Right ventricle myocardium superior (tissue), 1 donor: ENCODE measurements around the gene CSTPP1. TPM values are rescaled to one million over a fixed set of nuclear protein-coding genes. Genes with fewer than 3 reads are reported as not detected.
"Not testable (repeated sequence)": the region's sequence is repeated elsewhere in the genome, so short reads cannot be mapped to it uniquely, and the experiment has no call there.

Source experiments
- ATAC-seq: fragments of 200-7000 bp; cut with Tn5 transposase; one replicate; pipeline ENCODE4 v1.9.1; 2020; ENCODE audit warnings: mild to moderate bottlenecking; ENCODE audit not compliant: poor library complexity
- DNase-seq: peaks from one replicate; pipeline ENCODE4 v3.0.0-alpha.2; 2020
- intact Hi-C: fragments of 100-400 bp; cut with DNase I; formaldehyde crosslinking; loops from one replicate; pipeline ENCODE4 v1.11.2; 2022
- total RNA-seq: library from RNA; stranded (reverse); fragmentation: NEBNext Ultra II Directional; extraction: Animal tissue kit (Norgen Biotek cat#: 25700); gene quantifications from one replicate; pipeline ENCODE4 v1.2.1, GENCODE V29; 2021
- donor health status: DM: no; HTN: yes; CAD: no; lungs with severe emphysema.

CSTPP1 gene
- total RNA-seq, 1 donor from 2014 or later: 10.0 TPM

GRCh38 chr11:46947399-46948077, 11.0 kb downstream of the CSTPP1 start:
- intact Hi-C loops: no loop called here

GRCh38 chr11:46948378-46949131, 12.0 kb downstream of the CSTPP1 start:
- DNase-seq (no peak), ATAC-seq (no peak)
- intact Hi-C loops: no loop called here

More at GRCh38 chr11:46947399-46948077, 11.0 kb downstream of the CSTPP1 start:
- no peak for ATAC-seq
- no peak for DNase-seq

GRCh38 chr11:46949297-46949696, 12.7 kb downstream of the CSTPP1 start:
- intact Hi-C loops: no loop called here

GRCh38 chr11:46951864-46952263, 15.3 kb downstream of the CSTPP1 start:
- ATAC-seq: no peak
- no peak for DNase-seq
- intact Hi-C loops: no loop called here

More at GRCh38 chr11:46949297-46949696, 12.7 kb downstream of the CSTPP1 start:
- DNase-seq (no peak), ATAC-seq (no peak)

GRCh38 chr11:46952553-46952952, 16.0 kb downstream of the CSTPP1 start:
- intact Hi-C loops: no loop called here
- no peak for ATAC-seq
- DNase-seq: no peak

- no peak for ATAC-seq
- intact Hi-C loops: no loop called here
- DNase-seq: no peak
These were observed 16.5 kb downstream of the CSTPP1 start for GRCh38 chr11:46953093-46953492.

GRCh38 chr11:46958777-46959176, 22.2 kb downstream of the CSTPP1 start:
- intact Hi-C loops: no loop called here
- DNase-seq (no peak), ATAC-seq (no peak)

- ATAC-seq: no peak
- intact Hi-C loops: no loop called here
These were observed 24.5 kb downstream of the CSTPP1 start for GRCh38 chr11:46961041-46961440.

GRCh38 chr11:46961886-46962285, 25.3 kb downstream of the CSTPP1 start:
- DNase-seq, ATAC-seq, intact Hi-C loops: not testable (repeated sequence)

More at GRCh38 chr11:46961041-46961440, 24.5 kb downstream of the CSTPP1 start:
- DNase-seq: no peak

GRCh38 chr11:46963844-46964243, 27.3 kb downstream of the CSTPP1 start:
- DNase-seq (no peak), ATAC-seq (no peak)
- intact Hi-C loops: no loop called here

- intact Hi-C loops: no loop called here
- ATAC-seq (no peak), DNase-seq (no peak)
These were observed 30.2 kb downstream of the CSTPP1 start for GRCh38 chr11:46966773-46967172.

- intact Hi-C loops: no loop called here
- no peak for DNase-seq
These were observed 31.4 kb downstream of the CSTPP1 start for GRCh38 chr11:46967962-46968361.

GRCh38 chr11:46969379-46969778, 32.8 kb downstream of the CSTPP1 start:
- ATAC-seq (no peak), DNase-seq (no peak)
- intact Hi-C loops: no loop called here

More at GRCh38 chr11:46967962-46968361, 31.4 kb downstream of the CSTPP1 start:
- ATAC-seq: no peak

- intact Hi-C loops: no loop called here
- DNase-seq (no peak), ATAC-seq (no peak)
These were observed 34.5 kb downstream of the CSTPP1 start for GRCh38 chr11:46970913-46971625.

GRCh38 chr11:46972343-46972742, 35.8 kb downstream of the CSTPP1 start:
- ATAC-seq: peak; percentile 27
- intact Hi-C loops: no loop called here
- no peak for DNase-seq

GRCh38 chr11:46972821-46973220, 36.3 kb downstream of the CSTPP1 start:
- intact Hi-C loops: no loop called here
- ATAC-seq (no peak), DNase-seq (no peak)

- DNase-seq (no peak), ATAC-seq (no peak)
- intact Hi-C loops: no loop called here
These were observed 39.8 kb downstream of the CSTPP1 start for GRCh38 chr11:46976182-46976854.

GRCh38 chr11:46977038-46977813, 40.7 kb downstream of the CSTPP1 start:
- no peak for DNase-seq
- intact Hi-C loops: no loop called here
- ATAC-seq: peak; percentile 46
